DMS53 treated with DMSO at 0.1 percent for 48 hours (cell line): ENCODE data around the gene THADA.
"Not testable (repeated sequence)": the region's sequence is repeated elsewhere in the genome, so short reads cannot be mapped to it uniquely, and the experiment has no call there.

ENCODE experiments used
- DNase-seq: peaks from one replicate; lab custom pipeline; 2025; ENCODE audit not compliant: unreplicated experiment; lab: John Stamatoyannopoulos, UW

The THADA gene

DNA sequence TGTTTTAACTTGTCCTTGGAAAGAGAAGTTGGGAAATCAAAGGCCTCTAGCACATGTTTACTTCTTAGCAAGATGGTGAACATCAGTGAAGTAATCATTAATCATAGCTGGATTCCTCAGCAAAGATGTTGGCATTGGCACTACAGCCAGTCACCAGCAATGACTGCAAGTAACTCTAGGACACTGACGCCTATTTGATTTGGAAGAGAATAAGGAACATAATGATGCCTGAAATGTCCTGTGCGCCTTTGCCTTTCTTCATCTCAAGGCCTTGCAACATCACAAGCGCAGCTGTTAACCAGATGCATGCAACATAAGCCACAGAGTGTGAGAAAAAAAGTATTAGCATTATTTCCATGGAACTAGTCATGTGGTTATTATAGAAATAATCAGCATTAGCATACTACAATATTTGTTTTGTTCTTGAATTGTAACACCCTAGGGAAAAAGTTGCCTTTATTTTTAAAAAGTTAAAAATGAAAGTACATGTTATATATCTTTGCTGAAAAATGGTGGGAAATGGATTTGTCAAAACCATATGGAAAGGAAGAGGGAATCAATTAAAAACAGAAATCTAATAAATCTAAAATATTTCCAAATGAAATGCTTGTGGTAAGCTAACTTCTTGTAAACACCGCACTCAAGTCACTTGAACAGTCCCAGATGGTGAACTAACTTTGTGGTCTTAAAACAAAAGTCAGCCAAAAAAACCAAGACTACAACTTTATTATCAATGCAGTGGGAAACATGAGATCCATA is 55.6 kb downstream of the THADA start:
- no peak for DNase-seq

- no peak for DNase-seq
Observed at GRCh38 chr2:43539436-43539835, 56.4 kb downstream of the THADA start.

GRCh38 chr2:43538034-43538670 is 57.7 kb downstream of the THADA start:
- DNase-seq = no peak

GRCh38 chr2:43537137-43537536 is 58.7 kb downstream of the THADA start:
- DNase-seq = no peak

GRCh38 chr2:43534569-43534968 is 61.3 kb downstream of the THADA start:
- no peak for DNase-seq

DNA sequence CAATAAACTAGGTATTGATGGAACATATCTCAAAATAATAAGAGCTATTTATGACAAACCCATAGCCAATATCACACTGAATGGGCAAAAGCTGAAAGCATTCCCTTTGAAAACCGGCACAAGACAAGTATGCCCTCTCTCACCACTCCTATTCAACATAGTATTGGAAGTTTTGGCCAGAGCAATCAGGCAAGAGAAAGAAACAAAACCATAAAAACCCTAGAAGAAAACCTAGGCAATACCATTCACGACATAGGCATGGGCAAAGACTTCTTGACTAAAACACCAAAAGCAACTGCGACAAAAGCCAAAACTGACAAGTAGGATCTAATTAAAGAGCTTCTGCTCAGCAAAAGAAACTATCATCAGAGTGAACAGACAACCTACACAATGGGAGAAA is 63.3 kb downstream of the THADA start:
- not testable (repeated sequence) for DNase-seq

- no peak for DNase-seq
Observed at GRCh38 chr2:43531251-43531650, 64.6 kb downstream of the THADA start.

DNA sequence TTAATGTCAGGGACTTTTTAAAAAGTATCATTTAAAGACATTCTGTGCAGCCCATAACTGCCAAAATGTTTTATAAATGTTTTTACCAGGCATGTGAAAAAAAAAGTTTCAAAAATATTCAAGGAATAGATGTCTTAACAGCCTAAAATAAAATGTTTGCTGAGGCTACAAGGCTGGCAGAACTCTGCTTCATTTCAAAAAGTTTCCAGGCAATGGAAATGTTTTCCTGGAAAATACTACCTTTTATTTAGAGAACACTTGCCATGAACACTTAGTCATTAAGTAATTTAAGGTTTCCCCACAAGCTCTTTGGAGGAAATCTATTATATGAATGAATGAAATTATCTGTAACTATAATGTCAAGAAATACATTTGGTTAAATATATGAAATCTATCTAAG is 68.8 kb downstream of the THADA start:
- DNase-seq = no peak

GRCh38 chr2:43525506-43525905 is 70.3 kb downstream of the THADA start:
- no peak for DNase-seq

GRCh38 chr2:43524177-43524965 is 71.5 kb downstream of the THADA start:
- no peak for DNase-seq

- DNase-seq = no peak
Observed at GRCh38 chr2:43522177-43522576, 73.7 kb downstream of the THADA start.

DNA sequence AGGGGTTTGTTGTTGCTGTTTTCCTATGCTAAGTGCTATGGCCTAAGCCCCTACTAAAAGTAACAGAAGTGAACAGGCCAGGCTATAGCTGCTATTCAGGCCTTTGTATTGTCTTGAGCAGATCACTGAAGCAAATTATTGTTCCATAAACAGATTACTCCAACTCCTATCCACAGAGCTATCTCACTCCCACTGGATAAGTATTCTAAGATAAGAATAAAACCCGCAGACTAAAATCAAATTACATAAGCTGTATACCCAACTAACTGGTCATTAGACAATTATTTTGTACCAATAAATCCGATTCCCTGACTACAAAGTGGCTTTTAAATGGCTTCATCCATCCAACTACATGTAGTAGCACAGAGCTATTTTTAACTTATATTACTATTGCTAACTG is 74.3 kb downstream of the THADA start:
- no peak for DNase-seq

GRCh38 chr2:43520919-43521318 is 74.9 kb downstream of the THADA start:
- DNase-seq = no peak

- no peak for DNase-seq
Observed at GRCh38 chr2:43519643-43520221, 76.1 kb downstream of the THADA start.

DNA sequence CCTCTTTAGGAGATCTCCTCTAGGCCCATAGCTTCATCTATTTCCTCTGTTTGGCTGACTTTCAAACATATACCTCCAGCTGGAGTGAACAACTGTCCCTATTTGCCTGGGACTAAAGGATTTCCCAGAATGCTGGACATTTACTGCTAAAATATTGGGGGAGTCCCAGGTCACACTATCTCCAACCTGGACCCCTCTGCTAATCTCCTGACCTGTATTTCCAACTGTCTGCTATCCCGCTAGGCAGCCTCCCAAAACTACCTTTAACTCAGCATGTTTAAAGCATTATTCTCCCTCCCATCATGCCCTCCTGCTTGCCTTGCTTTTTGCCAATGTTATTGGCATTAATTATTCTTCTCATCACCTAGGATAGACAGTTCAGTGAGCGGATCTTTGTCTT is 77.1 kb downstream of the THADA start:
- DNase-seq = no peak

GRCh38 chr2:43518181-43518580 is 77.7 kb downstream of the THADA start:
- no peak for DNase-seq

DNA sequence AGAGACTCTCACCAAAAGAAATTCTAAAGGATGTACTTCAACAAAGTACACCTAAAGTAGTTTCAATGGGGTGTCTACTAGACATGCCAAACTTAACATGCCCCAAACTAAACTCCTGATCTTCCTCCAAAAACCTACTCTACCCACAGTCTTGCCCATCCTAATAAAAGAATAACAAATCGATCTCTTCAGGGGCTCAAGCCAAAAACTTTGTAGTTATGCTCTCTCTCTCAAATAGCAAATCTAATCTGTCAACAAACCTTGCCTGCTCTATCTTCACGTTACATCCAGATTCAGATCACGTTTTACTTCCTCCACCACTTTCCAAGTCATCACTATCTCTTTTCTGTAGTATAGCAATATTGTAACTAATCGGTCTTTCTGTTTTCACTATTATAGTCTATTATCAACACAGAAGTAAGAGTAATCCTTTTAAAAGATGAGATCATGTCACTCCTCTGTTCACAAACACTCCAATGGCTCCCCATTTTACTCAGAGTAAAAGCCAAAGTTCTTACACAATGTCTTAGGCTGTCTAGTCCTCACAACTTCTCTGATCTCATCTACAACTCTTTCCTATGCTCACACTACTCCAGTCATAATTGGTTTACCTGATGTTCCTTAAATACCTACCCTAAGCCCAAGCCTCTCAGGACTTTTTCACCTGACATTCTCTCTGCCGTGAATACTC is 79.9 kb downstream of the THADA start:
- no peak for DNase-seq

- DNase-seq = no peak
Observed at GRCh38 chr2:43515248-43515647, 80.6 kb downstream of the THADA start.

DNA sequence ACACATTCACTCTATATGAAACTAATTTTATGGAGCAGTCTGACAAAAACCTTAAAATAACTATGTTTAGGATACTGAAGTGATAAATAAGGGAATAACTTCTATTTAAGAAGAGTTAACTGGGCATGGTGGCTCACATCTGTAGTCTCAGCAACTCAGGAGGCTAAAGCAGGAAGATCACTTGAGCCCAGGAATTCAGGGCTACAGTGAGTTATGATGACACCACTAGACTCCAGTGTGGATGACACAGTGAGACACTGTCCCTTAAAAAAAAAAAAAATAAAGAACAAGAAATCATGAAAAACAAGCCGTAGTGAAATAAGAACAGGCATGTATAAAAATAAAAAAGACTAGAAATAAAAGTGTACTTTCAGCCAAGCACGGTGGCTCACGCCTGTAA is 82.0 kb downstream of the THADA start:
- no peak for DNase-seq

DNA sequence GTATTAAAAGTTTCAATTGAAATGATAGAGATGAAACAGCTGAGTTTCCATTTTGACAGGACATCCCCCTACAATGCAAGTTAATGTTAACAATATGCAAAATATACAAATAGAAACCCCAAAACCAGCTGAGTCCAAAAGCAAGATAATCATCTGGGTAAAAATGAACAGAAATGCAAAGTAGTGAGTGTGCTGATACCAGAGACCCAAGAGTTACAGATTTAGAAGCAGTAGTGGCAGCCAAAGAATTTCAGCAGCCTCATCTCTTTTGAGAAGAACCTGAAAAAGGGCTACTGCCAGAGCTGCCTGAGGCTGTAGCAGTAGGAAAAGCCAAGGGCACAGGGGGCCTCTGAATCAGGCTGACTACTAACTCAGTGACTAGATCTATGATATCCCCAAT is 82.6 kb downstream of the THADA start:
- DNase-seq = no peak

- no peak for DNase-seq
Observed at GRCh38 chr2:43511199-43511598, 84.6 kb downstream of the THADA start.
